ENCODE measurements around the gene ENTPD6. TPM values are rescaled to one million over a fixed set of nuclear protein-coding genes. Genes with fewer than 3 reads are reported as not detected.

Gene ENTPD6
- total and polyA plus RNA-seq, 2 experiments from 2014 or later, result 80.4 to 87.1 TPM

- no peaks in the 10 kb centered on the region for H4K20me1 ChIP-seq (ENCODE audit: insufficient read depth, poor library complexity, severe bottlenecking)
- H3K4me2 ChIP-seq, result peak overlapping the region; percentile 99
- DNase-seq (ENCODE audit: low spot score), result peak; percentile 32
- H3K9me3 ChIP-seq (ENCODE audit: low read depth), result no peaks in the 10 kb centered on the region
- H2AFZ ChIP-seq, result peak overlapping the region; percentile 93
- no peaks in the 10 kb centered on the region for H3K9me2 ChIP-seq (replicated peaks; ENCODE audit: insufficient read depth)
- peaks cover 19% of the 10 kb centered on the region for H3K4me1 ChIP-seq (ENCODE audit: insufficient read depth)
- 63% methylated on average over 9 of the region's 9 CpGs for WGBS (ENCODE audit: low lambda C conversion rate, missing lambda C conversion rate)
- TF ChIP-seq, protein P1, sequence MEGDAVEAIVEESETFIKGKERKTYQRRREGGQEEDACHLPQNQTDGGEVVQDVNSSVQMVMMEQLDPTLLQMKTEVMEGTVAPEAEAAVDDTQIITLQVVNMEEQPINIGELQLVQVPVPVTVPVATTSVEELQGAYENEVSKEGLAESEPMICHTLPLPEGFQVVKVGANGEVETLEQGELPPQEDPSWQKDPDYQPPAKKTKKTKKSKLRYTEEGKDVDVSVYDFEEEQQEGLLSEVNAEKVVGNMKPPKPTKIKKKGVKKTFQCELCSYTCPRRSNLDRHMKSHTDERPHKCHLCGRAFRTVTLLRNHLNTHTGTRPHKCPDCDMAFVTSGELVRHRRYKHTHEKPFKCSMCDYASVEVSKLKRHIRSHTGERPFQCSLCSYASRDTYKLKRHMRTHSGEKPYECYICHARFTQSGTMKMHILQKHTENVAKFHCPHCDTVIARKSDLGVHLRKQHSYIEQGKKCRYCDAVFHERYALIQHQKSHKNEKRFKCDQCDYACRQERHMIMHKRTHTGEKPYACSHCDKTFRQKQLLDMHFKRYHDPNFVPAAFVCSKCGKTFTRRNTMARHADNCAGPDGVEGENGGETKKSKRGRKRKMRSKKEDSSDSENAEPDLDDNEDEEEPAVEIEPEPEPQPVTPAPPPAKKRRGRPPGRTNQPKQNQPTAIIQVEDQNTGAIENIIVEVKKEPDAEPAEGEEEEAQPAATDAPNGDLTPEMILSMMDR (IDR thresholded peaks at IDR 0.05; ENCODE audit: poor library complexity), result no peak
- TF ChIP-seq EZH2 (IDR thresholded peaks at IDR 0.05; ENCODE audit: borderline replicate concordance) (no peak), EZH2phosphoT487 (IDR thresholded peaks at IDR 0.05; ENCODE audit: low read depth, severe bottlenecking, unreplicated experiment) (no peak)
- H3K4me3 ChIP-seq, result no peak overlapping the region
- peak overlapping the region; percentile 95 for H3K27ac ChIP-seq
- H3K36me3 ChIP-seq (replicated peaks; ENCODE audit: insufficient read depth, low read depth), result no peaks in the 10 kb centered on the region
- peaks cover 27% of the 10 kb centered on the region for H3K79me2 ChIP-seq
- H3K27me3 ChIP-seq, result no peaks in the 10 kb centered on the region
Measured at GRCh38 chr20:25246182-25246999, 50.9 kb downstream of the ENTPD6 start.

DNA sequence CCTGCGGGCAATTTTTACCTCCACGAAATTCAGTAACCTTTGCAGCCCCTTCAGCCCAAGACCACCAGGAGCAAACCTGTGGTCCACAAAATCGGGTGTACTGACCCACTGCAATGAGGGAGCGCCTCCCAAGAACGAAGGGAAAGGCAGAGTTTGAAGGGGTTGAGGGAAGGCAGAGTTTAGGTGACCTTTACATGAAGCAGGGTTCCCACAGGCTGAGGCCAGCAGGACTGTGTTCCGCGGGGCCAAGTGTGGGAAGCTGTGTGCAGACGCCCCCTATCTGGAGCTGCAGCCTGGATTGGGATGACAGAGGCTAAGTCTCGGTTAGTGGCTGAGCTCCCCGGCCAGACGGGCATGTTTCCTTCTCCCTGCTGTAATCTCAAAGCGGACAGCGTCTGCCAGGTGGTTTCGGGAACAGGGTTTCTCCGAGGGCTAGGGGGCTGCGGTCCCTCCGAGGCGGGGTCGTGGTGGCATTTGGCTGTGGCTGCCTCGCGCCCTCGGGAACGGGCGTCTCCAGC, 51.5 kb downstream of the ENTPD6 start:
- Histone ChIP-seq H2AFZ (peak overlapping the region; percentile 93), H3K9me3 (ENCODE audit: low read depth) (no peaks in the 10 kb centered on the region), H4K20me1 (ENCODE audit: insufficient read depth, poor library complexity, severe bottlenecking) (peaks cover under 1% of the 10 kb centered on the region), H3K4me1 (ENCODE audit: insufficient read depth) (peaks cover 19% of the 10 kb centered on the region), H3K27me3 (no peaks in the 10 kb centered on the region), H3K27ac (peak overlapping the region; percentile 95), H3K9me2 (replicated peaks; ENCODE audit: insufficient read depth) (no peaks in the 10 kb centered on the region), H3K36me3 (replicated peaks; ENCODE audit: insufficient read depth, low read depth) (no peaks in the 10 kb centered on the region), H3K79me2 (peaks cover 34% of the 10 kb centered on the region), H3K4me3 (peak overlapping the region; percentile 91), H3K4me2 (peak overlapping the region; percentile 99)
- DNase-seq (ENCODE audit: low spot score), result peak; percentile 73
- 13% methylated on average over 24 of the region's 24 CpGs for WGBS (ENCODE audit: low lambda C conversion rate, missing lambda C conversion rate)
- TF ChIP-seq EZH2 (IDR thresholded peaks at IDR 0.05; ENCODE audit: borderline replicate concordance), result no peak
- TF ChIP-seq EZH2phosphoT487 (IDR thresholded peaks at IDR 0.05; ENCODE audit: low read depth, severe bottlenecking, unreplicated experiment), result no peak
- TF ChIP-seq, protein P1 (IDR thresholded peaks at IDR 0.05; ENCODE audit: poor library complexity), result peak; percentile 53

DNA sequence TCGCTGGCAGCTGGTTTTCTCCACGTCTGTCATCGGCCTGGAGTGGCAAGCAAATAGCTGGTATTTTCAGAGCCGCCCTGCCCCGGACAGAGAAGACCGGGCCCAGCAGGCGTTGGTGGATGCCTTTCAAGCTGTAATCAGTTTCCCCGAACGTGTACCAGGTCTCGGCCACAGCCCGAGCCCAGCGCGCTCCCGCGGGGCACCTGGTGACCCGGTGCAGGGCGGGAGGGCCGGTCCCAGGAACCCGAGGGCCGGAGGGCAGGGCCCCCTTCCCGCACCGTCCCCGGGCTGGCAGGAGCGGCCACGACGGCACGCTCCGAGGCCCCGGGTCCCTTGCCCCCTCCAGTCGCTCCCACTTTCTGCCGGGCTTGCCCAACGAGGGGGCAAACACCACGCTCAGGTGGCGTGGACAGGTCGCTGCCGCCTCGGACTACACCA, 52.0 kb downstream of the ENTPD6 start:
- H3K79me2 ChIP-seq, result peaks cover 39% of the 10 kb centered on the region
- peaks cover 19% of the 10 kb centered on the region for H3K4me1 ChIP-seq (ENCODE audit: insufficient read depth)
- peak overlapping the region; percentile 99 for H3K4me2 ChIP-seq
- no peaks in the 10 kb centered on the region for H3K9me3 ChIP-seq (ENCODE audit: low read depth)
- 1% methylated on average over 29 of the region's 37 CpGs for WGBS (ENCODE audit: low lambda C conversion rate, missing lambda C conversion rate)
- peak overlapping the region; percentile 91 for H3K4me3 ChIP-seq
- peak overlapping the region; percentile 93 for H2AFZ ChIP-seq
- no peaks in the 10 kb centered on the region for H3K36me3 ChIP-seq (replicated peaks; ENCODE audit: insufficient read depth, low read depth)
- H3K9me2 ChIP-seq (replicated peaks; ENCODE audit: insufficient read depth), result no peaks in the 10 kb centered on the region
- peak overlapping the region; percentile 95 for H3K27ac ChIP-seq
- H3K27me3 ChIP-seq, result no peaks in the 10 kb centered on the region
- TF ChIP-seq EZH2 (IDR thresholded peaks at IDR 0.05; ENCODE audit: borderline replicate concordance), result no peak
- no peak for TF ChIP-seq EZH2phosphoT487 (IDR thresholded peaks at IDR 0.05; ENCODE audit: low read depth, severe bottlenecking, unreplicated experiment)
- TF ChIP-seq, protein P1 (IDR thresholded peaks at IDR 0.05; ENCODE audit: poor library complexity), result no peak
- peaks cover 4% of the 10 kb centered on the region for H4K20me1 ChIP-seq (ENCODE audit: insufficient read depth, poor library complexity, severe bottlenecking)
- DNase-seq (ENCODE audit: low spot score), result peak; percentile 68
